Muscle layer of duodenum (tissue), 2 donors: ENCODE results near the gene CCPG1.

Experiments
- H3K27ac ChIP-seq: one replicate; pipeline ENCODE4 v1.7.0; 2013; ENCODE audit warnings: mild to moderate bottlenecking, low read length
- H3K27me3 ChIP-seq: one replicate; pipeline ENCODE4 v1.7.0; 2013; ENCODE audit warnings: low read depth, mild to moderate bottlenecking, control low read depth, low read length
- H3K36me3 ChIP-seq, 2 donors: one replicate each; pipeline ENCODE4 v1.7.0; 2013; ENCODE audit warnings: low read length in 2 of 2, control low read depth in 1 of 2, mild to moderate bottlenecking in 1 of 2; ENCODE audit not compliant: insufficient read depth in 2 of 2, control insufficient read depth in 1 of 2
- H3K4me1 ChIP-seq, 2 donors: one replicate each; pipeline ENCODE4 v1.7.0; 2013; ENCODE audit warnings: low read length in 2 of 2, mild to moderate bottlenecking in 2 of 2, control low read depth in 1 of 2, moderate library complexity in 1 of 2; ENCODE audit not compliant: insufficient read depth in 2 of 2, control insufficient read depth in 1 of 2
- H3K4me3 ChIP-seq, 2 donors: one replicate each; pipeline ENCODE4 v1.7.0; 2013; ENCODE audit warnings: low read length in 2 of 2, low read depth in 1 of 2, mild to moderate bottlenecking in 1 of 2
- H3K9me3 ChIP-seq, 2 donors: one replicate each; pipeline ENCODE4 v1.7.0; 2013; ENCODE audit warnings: low read length in 2 of 2, control low read depth in 1 of 2, mild to moderate bottlenecking in 1 of 2; ENCODE audit not compliant: control insufficient read depth in 1 of 2
- donor health status: healthy.

CCPG1 gene

DNA sequence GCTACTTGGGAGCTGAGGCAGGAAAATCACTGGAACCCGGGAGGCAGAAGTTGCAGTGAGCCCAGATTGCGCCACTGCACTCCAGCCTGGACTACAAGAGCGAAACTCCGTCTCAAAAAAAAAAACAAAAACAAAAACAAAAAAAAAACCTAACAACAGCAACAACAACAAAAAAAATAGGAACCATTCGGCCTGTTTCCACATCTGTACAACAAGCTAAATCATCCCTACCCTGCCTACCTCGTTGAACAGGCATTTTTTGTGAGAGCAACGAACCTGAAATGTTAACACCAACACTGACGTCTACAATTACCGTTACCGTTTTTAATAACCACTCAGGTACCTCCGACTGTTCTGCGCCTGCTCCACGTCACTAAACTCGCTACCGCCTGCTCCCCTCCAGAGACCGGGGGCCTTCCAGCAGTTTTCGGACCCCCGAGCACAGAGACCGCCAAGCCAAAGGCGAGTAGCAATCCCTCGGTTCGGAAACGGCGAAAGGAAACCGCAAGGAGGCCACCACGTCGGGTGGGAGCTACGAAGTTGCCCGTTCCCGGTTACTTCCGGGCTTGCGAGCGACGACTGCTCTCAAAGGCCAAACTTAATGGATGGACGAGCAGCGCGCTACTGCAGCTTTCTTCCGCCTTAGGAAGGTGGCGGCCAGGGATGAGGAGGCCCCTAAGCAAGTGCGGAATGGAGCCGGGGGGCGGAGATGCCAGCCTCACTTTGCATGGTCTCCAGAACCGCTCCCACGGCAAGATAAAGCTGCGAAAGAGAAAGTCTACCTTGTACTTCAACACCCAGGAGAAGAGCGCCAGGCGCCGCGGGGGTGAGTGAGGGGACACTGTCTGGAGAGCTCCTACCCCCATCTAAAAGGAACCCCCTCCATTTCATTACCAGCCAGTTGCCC, 89.3 kb downstream of the CCPG1 start, which contains the start of the genes PIGB and PIGBOS1:
TSS of gene PIGB (plus strand) at position 635 of the 907 bp plus-strand sequence. CDS start at position 664, 29 bp downstream.
TSS of gene PIGBOS1 (minus strand) at position 536 of the 907 bp plus-strand sequence. CDS start 1,331 bp downstream, outside the sequence.
- Histone ChIP-seq H3K4me3 (peak within 1 kb of the TSS; percentile 89 to 99), H3K36me3 (no peaks in the 10 kb centered on the region), H3K27ac (peak within 1 kb of the TSS; percentile 98)

More for the DNA sequence above, 89.3 kb downstream of the CCPG1 start, which contains the start of the genes PIGB and PIGBOS1:
- no peaks in the 10 kb centered on the region for H3K9me3 ChIP-seq
- no peaks in the 10 kb centered on the region for H3K27me3 ChIP-seq
- peaks cover 0 to 20% of the 10 kb centered on the region in 2 donors for H3K4me1 ChIP-seq
